NCI-H345 treated with DMSO at 0.1 percent for 48 hours (cell line): Measurements from ENCODE around the gene DUOXA2.

Experiments used
- DNase-seq: peaks from one replicate; lab custom pipeline; 2025; ENCODE audit not compliant: unreplicated experiment; lab: John Stamatoyannopoulos, UW

DUOXA2 gene

DNA sequence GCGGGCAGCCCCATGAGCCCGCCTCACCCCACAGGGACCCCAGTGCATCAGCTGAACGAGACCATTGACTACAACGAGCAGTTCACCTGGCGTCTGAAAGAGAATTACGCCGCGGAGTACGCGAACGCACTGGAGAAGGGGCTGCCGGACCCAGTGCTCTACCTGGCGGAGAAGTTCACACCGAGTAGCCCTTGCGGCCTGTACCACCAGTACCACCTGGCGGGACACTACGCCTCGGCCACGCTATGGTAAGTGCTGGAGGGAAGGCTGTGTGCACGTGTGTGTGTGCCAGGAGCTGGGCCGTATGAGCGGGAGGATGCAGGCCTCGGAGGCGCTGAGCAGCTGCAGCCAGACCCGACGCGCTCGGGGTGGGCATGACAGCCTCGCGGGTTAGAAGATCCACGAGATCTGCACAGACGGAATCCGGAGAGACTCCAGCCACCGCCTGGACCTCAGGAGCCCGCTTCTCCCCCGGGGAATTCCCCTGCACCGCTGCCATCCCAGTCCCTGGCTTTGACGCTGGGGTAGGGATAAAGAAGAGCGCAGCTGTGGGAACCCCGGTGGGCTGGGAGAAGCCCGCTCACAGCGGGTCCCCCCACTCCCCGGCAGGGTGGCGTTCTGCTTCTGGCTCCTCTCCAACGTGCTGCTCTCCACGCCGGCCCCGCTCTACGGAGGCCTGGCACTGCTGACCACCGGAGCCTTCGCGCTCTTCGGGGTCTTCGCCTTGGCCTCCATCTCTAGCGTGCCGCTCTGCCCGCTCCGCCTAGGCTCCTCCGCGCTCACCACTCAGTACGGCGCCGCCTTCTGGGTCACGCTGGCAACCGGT, 2.6 kb downstream of the DUOXA2 start:
- DNase-seq = no peak

DNA sequence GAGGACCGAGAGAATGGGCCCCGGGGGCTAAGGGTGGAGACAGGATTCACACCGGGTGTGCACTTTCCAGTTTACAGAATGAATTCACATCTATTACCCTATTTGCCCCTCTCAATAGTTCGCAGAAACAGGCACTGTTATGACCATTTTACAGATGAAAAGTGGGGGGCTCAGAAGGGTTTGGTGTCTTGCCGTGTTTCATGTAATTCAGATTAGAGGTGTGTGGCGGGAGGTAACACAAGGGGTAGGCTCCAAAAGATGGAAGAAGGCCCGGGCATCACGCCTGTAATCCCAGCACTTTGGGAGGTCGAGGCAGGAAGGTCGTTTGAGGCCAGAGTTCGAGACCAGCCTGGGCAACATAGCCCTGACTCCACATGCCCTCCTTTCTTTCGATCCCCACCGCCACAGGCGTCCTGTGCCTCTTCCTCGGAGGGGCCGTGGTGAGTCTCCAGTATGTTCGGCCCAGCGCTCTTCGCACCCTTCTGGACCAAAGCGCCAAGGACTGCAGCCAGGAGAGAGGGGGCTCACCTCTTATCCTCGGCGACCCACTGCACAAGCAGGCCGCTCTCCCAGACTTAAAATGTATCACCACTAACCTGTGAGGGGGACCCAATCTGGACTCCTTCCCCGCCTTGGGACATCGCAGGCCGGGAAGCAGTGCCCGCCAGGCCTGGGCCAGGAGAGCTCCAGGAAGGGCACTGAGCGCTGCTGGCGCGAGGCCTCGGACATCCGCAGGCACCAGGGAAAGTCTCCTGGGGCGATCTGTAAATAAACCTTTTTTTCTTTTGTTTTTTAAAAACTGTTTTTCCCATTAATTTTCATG, 3.4 kb downstream of the DUOXA2 start:
- no peak for DNase-seq

DNA sequence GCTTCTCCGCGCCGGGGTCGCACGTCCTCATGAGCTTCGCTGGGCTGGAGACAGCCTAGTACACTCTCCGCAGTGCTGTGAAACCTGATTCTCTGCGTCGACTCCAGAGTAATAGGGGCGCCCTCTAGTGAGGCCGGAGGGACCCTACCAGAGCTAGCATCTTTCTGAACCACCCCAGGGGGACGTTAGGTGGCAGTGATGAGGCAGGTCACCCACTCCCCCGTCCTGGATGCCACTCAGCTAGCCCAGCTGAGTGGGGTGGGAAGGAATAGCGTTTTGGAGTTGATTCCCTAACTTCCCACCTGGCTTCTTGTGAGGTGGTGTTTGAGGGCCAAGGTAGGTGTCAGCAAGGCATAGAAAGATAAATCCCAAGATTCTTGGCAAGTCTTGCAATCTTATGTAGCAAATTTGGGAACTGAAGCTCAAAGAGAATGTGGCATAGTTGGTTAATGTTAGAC, 4.0 kb downstream of the DUOXA2 start:
- DNase-seq = peak; percentile 74

DNA sequence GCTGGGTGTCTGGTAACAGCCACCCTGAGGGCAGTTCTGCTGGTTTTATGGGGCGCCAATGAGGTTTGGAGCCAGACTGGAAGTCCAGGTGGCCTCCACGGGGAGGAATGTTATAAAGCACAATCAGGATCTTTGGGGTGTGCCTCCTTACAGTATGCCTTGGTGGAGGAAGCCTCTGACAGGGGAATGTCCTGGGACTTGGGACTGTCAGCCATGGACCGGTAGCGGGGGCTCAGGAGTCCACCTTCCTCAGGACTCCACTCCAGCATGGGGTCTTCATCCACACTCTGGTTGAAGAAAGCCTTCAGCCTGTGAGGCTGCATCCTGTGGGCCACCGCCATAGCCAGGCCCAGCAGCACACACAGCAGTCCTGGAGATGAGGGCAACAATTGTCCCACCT, 4.9 kb downstream of the DUOXA2 start:
- no peak for DNase-seq

DNA sequence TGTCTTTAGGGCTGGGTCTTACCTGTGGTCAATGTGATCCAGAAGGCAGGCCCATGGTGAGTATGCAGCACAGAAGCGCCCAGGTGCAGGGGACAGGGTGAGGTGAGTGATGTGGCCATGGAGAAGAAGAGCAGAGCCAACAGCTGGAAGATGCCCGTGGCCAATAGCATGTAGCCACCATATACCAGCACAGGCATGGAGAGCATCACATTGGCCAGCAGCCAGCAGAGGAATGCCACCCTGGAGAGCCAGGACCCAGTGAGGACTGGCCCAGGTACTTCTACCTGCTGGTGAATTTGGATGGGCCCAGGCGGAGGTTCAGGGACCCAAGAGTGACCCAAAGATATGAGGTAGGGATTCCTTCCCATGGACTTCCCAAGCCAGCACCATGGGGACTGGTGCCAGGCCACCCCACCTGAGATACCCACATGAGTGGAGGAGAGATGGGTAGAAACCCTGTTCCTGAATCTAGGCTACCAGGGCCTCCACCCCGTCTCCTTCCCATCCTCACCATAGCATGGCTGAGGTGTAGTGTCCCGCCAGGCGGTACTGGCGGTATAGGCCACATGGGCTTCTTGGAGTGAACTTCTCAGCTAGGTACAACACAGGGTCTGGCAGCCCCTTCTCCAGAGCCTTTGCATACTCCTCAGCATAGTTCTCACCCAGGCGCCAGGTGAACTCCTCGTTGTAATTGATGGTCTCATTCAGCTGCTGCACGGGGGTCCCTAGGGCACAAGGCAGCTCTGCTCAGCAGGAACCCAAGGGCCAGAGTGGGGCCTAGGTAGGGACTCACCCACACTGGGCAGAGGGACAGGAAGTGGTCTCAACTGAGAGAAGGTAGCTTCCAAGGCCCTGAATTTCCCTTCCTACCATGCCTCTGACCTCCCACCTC, 6.2 kb downstream of the DUOXA2 start:
- no peak for DNase-seq

DNA sequence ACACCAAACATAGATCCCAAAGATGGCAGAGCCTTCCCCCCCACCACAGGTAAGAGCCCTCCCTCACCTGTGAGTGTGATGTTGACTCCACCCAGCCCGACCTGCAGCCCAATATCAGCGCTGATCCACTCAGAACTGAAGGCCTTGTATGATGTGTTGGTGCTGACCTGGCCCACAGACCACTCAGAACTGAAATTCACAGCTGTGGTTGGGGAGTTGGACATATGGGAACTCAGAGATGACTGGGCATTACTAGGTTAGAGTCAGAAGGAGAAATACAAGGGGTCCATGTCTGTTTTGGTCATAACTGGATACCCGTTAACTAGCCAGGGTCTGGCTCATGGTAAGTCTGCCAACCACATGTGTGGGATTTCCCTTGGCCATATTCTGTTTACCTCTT, 6.9 kb downstream of the DUOXA2 start:
- DNase-seq = no peak

DNA sequence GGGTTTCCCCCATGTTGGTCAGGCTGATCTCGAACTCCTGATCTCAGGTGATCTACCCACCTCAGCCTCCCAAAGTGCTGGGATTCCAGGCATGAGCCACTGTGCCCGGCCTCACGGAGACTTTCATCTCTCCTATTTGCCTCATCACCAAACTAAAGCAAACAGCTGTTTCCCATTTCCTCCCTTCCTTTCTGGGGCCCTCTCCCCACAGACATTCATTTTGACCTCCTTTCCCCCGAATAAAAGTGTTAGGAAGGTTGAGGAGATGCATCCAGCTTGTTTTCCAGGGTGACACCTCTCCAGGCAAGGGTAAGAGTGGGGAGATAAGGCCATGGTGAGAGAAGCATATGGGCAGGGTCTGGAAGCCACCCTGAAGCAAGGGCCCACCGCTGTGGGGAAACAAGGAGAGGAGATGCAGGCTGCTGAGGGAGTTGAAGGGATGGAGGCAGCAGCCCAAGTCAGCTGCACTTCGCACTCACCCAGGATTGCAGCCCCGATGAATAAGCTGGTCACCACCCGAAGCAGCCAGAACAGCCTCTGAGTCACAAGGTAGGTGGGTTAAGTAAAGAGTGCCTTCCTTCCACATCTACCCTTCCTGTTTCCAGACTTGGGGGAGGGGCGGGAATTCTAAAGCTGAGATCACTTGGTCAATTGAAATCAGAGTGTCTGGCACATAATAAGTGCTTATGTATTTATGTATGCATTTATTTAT, 7.7 kb downstream of the DUOXA2 start:
- DNase-seq = no peak

DNA sequence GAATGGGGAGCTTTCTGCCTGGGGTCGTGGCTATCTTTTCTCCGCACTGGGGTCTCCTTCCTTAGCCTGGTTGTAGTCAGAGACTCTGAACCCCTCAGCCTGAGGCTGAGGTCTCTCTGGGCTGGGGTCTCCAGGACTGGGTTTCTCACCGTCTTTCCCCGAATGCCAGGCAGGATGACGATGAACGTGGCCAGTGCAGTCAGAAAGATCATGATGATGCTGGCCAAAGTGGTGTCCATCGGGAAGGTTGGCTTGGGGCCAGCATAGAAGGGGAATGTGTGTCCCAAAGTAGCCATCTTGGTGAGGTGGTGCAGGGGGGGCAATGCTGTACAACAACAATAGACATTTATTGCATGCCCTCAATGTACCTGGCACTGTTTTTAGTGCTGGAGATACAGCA, 8.6 kb downstream of the DUOXA2 start:
- DNase-seq = no peak

DNA sequence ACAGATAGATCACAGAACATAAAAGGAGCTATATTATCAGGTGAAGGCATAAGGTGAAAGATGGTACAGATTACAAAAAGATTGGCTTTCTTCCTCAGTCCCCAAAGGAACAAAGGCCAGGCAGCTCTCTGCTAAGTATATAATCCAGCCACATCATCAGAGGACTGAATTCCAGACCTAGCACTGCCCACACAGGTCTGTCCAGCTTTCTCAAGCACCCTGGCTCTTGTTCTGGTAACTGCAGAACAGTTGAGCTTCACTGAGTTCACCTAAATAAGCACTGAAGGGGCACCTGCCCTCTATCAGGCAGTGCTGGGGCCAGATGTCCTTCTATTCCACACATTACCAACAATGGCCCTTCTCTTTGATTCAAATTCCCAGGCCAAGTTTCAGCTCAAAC, 9.3 kb downstream of the DUOXA2 start:
- DNase-seq = no peak

DNA sequence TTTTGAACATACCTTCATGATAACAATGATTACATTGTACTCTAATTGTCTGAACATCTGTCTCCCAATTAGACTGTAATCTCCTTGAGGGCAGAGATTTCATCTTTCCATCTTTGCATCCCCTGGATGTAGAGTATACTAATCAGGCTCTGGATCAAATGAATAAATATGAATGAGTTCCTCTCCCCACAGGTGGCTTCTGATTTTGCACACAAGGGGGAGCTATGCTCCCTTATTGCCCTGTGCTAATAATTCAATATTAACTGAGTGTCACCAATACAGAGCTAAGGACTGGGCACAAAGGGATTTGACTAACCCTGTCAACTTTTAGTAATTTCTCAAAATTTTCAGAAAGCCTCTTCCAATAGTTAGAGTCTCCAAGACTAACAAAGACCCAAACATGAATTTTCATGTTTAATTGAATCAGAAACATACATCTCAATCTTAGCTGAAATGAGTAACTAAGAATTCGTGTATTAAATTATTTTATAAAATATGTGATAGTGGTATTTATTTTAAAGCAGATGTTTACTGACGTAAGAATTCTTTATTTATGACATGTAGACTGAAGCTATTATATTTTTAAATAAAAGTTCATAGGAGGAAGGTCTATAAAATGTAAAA, 12.5 kb downstream of the DUOXA2 start:
- no peak for DNase-seq

DNA sequence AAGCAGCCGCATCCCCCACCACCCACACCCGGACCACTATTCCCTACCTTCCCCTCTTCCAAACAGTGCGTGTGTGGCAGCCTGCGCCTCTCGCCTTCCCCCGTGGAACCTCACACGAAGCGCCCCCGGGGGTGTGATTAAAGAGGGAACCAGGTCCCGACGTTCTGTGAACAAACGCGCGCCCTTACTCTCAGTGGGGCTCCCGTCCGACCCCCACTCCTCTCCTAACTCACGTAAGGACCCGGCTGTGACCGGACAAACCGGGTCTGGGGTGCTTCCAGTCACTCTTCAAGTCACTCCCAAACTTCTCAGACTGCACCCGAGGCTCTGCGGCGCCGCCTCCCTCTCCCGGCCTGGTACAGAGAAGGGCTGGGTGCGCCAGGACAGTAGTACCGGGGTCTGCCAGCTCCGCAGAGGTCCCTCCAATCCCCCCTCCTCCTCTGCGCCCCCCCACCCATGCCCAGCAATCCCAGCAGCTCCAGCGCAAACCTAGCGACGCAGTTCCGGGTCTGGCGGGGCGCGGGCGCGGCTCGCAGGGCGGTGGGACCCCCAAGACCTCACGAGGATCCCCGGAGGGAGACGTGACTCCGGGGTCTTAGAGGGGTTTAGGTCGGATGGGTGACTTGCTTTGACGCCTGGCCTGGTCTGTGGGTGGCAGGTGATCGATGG, 15.0 kb downstream of the DUOXA2 start:
- DNase-seq = no peak

DNA sequence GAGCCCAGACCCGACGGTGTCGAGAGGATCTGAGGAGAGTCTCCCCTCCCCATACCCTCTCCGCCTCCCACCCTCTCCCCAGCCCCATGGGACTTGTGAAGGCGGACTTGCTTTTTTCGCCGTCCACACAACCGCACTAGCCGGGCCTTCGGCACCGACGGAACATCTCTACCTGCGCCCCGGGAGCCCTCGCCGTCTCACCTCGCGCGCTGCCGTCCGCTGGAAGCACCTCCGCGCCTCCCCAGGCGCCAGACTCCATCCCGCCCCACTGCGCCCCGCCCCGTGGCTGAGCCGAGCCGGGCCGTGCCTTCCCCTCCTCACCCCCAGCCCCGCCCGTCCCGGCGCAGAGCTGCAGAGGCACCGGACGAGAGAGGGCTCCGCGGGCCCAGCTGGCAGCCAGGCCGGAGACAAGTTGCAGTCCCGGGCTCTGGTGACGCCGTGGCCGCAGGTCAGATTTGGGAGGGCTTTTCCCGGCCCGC, 15.6 kb downstream of the DUOXA2 start, which contains the start of the genes DUOX1 and DUOXA1:
Gene DUOX1, plus strand, starts transcription at position 344 of the 479 bp plus-strand sequence. CDS start 1,973 bp downstream, outside the sequence.
Gene DUOXA1, minus strand, starts transcription at position 229 of the 479 bp plus-strand sequence. CDS start 6,865 bp downstream, outside the sequence.
- no peak for DNase-seq

DNA sequence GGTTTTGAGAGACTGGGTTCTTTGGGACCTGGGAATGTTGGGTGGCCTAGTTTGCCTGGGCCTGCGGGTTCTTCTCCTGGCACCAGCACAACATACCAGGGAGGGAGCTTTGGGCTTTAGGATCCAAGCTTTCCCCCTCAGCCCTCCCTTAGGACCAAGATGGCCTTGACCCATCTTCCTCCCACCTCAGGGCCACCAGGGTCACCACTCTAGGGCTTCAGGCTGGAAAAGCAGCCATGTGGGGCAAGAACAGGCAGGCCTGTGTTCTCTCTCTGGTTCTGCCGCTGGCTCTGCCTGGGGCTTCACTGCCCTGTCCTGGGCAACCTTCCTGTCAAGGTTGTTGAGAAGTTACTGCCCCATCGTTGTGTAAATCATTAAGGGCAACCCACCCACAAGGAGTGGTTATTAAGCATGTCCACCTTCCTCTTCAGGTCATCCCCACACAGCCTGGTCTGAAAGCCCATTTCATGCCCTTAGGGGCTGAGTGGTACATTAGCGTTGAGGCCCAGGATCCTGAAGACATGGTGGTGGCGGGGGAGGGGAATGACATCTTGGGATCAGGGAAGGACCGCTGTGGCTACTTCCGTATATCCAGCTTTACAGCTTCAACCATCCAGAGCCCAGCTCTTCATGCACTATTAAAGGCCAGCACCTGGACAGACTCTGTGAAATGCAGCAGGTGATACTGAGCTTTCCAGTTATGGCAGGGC, 16.3 kb downstream of the DUOXA2 start:
- DNase-seq = no peak

DNA sequence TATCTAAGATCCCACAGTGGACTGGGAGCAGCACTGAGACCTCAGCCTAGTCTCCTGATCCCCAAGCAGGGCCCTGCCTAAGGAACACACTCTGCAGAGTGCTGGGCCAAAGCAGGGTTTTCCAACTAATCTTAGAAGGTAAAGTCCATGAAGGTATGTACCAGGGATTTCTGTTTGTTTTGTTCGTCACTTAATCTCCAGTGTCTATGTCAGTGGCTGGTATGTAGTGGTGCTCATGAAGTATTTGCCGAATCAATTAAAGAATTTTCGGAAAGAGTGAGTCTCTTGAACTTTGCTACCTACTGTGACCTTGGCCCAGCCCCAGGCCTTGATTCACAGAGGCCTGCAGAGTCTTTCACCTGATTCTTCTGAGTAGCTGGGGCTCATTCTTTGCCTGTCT, 17.4 kb downstream of the DUOXA2 start:
- no peak for DNase-seq

DNA sequence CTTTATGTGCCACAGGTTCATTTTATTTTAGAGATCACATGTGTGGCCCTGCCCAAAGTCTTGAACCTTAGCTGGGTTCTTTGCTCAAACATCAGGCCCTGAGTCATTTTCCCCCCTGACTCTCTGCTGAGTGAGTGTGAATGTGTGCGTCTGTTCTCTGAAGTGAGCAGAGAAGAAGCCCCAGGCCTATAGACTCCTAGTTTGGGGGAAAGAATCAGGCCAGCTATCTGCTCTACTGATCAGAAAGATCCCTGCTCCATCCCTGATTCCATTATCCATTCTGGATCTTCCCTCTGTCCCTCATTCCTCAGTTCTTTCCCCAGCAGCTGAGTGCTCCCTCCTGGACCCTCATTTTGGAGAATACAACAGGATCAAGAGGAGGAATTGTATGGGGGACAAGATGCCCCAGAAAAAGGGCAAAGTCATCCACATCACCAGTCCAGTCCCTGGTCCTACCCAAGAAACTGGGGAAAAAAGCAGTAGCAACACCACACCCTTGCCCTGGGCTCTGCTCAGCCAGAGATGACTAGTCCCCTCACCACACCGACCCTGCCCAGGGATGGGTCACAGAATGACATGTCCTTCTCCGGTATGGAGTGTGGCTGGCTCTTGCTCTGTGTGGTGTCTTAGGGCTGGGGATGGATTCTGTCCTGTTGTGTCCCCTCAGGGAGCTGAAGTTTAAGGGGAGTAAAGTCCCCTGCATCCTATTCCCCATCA, 18.9 kb downstream of the DUOXA2 start:
- DNase-seq = no peak

DNA sequence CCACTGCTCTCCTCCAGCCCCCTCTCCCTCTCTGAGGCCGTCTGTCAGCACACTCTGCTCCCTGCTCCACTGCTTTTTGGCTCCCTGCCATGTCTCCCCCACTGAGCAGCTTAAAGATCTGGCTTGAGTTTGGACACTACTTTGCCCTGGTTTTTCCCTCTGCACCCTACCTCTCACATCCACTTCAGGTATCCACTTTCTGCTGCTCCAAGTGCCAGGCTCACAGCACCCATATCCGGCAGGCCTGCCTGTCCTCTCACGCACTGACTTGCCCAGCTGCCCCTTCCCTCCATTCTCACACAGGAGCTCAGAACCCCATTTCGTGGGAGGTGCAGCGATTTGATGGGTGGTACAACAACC, 19.4 kb downstream of the DUOXA2 start:
- DNase-seq = no peak

DNA sequence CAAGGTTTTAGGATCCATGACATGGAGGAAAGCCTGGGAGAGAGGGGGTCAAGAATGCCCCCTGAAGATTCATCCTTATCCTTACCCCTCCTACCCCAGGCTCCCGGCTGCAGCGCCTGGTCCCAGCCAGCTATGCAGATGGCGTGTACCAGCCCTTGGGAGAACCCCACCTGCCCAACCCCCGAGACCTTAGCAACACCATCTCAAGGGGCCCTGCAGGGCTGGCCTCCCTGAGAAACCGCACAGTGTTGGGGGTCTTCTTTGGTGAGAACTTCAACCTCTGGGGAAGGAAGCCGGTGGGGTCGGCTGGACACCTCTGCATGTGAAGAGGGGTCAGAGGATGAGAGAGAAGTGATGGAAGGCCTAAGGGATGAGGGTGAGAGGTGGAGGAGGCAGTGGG, 19.9 kb downstream of the DUOXA2 start:
- DNase-seq = no peak
